Motor neuron (in vitro differentiated cells): ENCODE measurements around the gene CACNA1I. TPM values are rescaled to one million over a fixed set of nuclear protein-coding genes. Genes with fewer than 3 reads are reported as not detected.

Experiments
- ATAC-seq, 8 experiments: fragments of 200-7000 bp; cut with Tn5 transposase; replicated peaks in 6 of 8; 2 replicates each; pipeline ENCODE4 v1.8.0; 2021; ENCODE audit warnings: mild to moderate bottlenecking in 8 of 8, moderate library complexity in 8 of 8
- H3K27ac ChIP-seq, 2 donors: fragments of 250-450 bp; sonication (Bioruptor Pico); 2 replicates each; pipeline ENCODE4 v1.9.0; 2021; ENCODE audit warnings: antibody characterized with exemption in 2 of 2, mild to moderate bottlenecking in 2 of 2, moderate library complexity in 1 of 2
- H3K4me1 ChIP-seq, 2 donors: fragments of 250-450 bp; sonication (Bioruptor Pico); replicated peaks in 1 of 2; 2 replicates each; pipeline ENCODE4 v1.6.1; 2021; ENCODE audit warnings: antibody characterized with exemption in 2 of 2, mild to moderate bottlenecking in 2 of 2, moderate library complexity in 1 of 2
- H3K4me3 ChIP-seq, 5 donors: fragments of 250-450 bp; sonication (Bioruptor Pico); 2 replicates each; pipeline ENCODE4 v1.9.0; 2021; ENCODE audit warnings: antibody characterized with exemption in 5 of 5, mild to moderate bottlenecking in 5 of 5, moderate library complexity in 4 of 5
- WGBS, 10 experiments: fragments of 450-650 bp; shearing (Covaris generic); methylation state at CpG; one replicate each; pipeline ENCODE4 v1.0.0; 2022; 5-methylcytosine and 5-hydroxymethylcytosine counted together
- in situ Hi-C, 9 experiments: fragments of 400-800 bp; cut with MboI; loops; one replicate each; pipeline ENCODE4 v1.15.0; 2021; ENCODE audit warnings: low sequenced_read_pairs in 9 of 9, low pct_unique_long_range_greater_than_20kb in 2 of 9; ENCODE audit not compliant: unreplicated experiment in 9 of 9
- total RNA-seq, 8 experiments: library from RNA; unstranded; fragments of 300-600 nt; gene quantifications; 2 replicates each; pipeline versions ENCODE4 v1.2.3 to v1.2.4, GENCODE V29; 2022

CACNA1I gene
- total RNA-seq, 8 experiments from 2014 or later: 0.09 to 1.00 (median 0.24) TPM

GRCh38 chr22:39655831-39656230, 85.3 kb downstream of the CACNA1I start:
- peaks cover 16 to 20% of the 10 kb centered on the region in 2 donors for H3K4me1 ChIP-seq
- H3K4me3 ChIP-seq: no peak overlapping the region
- ATAC-seq: peak in 5 of 8 experiments; percentile 73 to 83 (median 80)
- in situ Hi-C loops: no loop called here
- WGBS, 10 experiments: 0 to 32% (median 17%) methylated on average over 1 to 15 of the region's 15 CpGs; no CpG with 5 or more reads in 4 of the 10 experiments
- no peak overlapping the region for H3K27ac ChIP-seq

DNA sequence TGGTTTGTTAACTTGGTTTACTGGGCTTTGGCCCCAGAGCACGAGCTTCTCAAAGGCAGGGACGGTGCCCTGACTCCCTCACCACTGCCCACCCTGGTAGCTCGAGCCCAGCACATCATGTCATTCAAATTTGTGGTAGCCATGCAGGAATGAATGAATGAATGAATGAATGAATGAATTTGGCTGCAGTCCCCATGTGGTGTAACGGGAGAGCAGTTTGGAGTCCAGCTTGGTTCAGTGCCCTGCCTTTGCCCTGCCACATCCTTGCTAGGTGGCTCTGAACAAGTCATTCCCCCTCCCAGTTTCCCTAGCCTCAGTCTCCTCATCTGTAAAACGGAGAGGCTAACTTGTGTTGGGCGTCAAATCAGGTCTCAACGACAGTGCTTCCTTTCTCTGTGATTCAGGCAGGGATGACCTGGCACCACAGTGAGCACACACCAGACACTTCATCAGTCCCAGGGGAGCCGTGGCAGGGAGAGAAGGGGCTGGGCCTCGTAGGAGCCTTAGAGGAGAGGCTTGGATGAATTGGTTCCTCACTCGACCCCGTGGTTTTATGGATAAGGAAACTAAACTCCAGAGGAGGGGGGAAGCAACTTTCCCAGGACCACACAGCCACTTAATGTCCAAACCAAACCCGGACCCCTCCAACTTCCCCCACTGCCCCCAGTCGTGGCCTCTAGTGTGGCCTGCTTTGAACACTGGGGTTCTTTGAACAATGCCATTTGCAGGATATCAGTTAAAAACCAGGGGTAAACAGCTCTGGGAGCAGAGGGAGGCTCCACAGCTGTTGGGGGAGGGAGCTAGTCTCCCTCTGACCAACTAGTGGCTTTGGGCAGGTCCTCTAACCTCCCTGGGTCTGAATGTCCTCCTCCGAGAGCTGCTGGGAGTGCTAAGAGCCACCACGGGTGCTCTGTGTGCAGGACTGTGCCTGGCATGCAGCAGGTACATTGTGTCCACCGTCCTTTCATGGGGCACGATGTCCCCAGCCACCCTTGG, 86.2 kb downstream of the CACNA1I start:
- in situ Hi-C loops: no loop called here
- ATAC-seq: peak in 3 of 8 experiments; percentile 23 to 40 (median 23)
- WGBS, 10 experiments: 3 to 81% (median 30%) methylated on average over 2 to 6 of the region's 17 CpGs; no CpG with 5 or more reads in 4 of the 10 experiments

DNA sequence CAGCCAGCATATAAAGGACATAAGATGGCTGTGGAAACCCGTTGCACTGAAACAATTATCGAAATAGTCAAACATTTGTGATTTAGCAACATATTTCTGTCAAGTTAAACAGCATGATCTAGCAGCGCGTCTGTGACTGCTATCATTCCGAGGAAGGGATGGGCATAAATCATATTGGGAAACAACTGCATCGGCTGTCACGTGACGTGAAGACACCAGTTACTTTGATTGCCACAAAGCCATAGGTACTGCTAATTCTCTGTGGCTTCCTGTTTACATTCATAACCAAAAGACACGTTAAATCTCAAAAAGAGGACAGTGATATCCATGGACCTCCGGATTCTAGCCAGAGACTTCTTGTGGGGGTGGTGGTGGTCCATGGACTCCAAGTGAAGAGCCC, 87.8 kb downstream of the CACNA1I start:
- 14 to 87% (median 76%) methylated on average over 1 to 9 of the region's 10 CpGs; no CpG with 5 or more reads in 1 of the 10 experiments for WGBS, 10 experiments
- no peak overlapping the region for H3K4me3 ChIP-seq
- in situ Hi-C loops: no loop called here
- H3K4me1 ChIP-seq: peaks cover 20% of the 10 kb centered on the region in 2 donors
- no peak for ATAC-seq
- no peak overlapping the region for H3K27ac ChIP-seq

More for the DNA sequence above, 86.2 kb downstream of the CACNA1I start:
- no peak overlapping the region for H3K27ac ChIP-seq
- peaks cover 16 to 20% of the 10 kb centered on the region in 2 donors for H3K4me1 ChIP-seq
- no peak overlapping the region for H3K4me3 ChIP-seq

DNA sequence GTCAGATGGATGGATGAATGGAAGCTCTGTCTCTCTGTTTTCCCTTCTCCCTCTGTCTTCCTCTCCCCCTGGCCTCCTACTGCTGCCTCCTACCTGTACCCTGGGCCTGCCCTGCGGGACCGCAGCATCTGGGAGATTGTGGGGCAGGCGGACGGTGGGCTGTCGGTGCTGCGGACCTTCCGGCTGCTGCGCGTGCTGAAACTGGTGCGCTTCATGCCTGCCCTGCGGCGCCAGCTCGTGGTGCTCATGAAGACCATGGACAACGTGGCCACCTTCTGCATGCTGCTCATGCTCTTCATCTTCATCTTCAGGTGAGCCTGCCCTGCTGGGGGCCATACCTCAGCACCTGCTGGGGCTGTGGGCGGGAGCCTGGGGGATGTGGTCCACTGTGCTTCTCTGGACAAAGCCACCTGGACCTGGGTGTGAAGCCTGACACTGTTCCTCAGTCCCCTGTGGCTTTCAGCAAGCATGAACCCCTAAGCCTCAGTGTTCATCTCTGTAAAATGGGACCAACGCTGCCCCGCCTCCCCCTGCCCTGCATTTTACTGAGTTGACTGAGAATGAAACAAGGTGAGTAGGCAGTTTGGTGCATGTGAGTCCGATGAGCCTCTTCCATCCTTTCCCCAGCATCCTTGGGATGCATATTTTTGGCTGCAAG, 88.4 kb downstream of the CACNA1I start:
- 50 to 96% (median 83%) methylated on average over 2 to 11 of the region's 18 CpGs; no CpG with 5 or more reads in 5 of the 10 experiments for WGBS, 10 experiments
- ATAC-seq: no peak
- in situ Hi-C loops: no loop called here
- Histone ChIP-seq H3K27ac (no peak overlapping the region), H3K4me1 (peaks cover 20 to 25% of the 10 kb centered on the region in 2 donors), H3K4me3 (no peak overlapping the region)

- WGBS, 10 experiments: 17 to 33% methylated on average over 1 of the region's 1 CpG; no CpG with 5 or more reads in 8 of the 10 experiments
- no peak for ATAC-seq
- Histone ChIP-seq H3K27ac (no peak overlapping the region), H3K4me3 (no peak overlapping the region), H3K4me1 (peaks cover 9 to 13% of the 10 kb centered on the region in 2 donors)
- in situ Hi-C loops: no loop called here
Measured at GRCh38 chr22:39661501-39661841, 90.9 kb downstream of the CACNA1I start.

- peak in 5 of 8 experiments; percentile 26 to 53 (median 43) for ATAC-seq
- H3K4me3 ChIP-seq: peak overlapping the region in 1 of 5 donors; percentile 8
- H3K4me1 ChIP-seq: peaks cover 9 to 11% of the 10 kb centered on the region in 2 donors
- WGBS, 10 experiments: 0 to 7% (median 5%) methylated on average over 1 to 18 of the region's 77 CpGs; no CpG with 5 or more reads in 7 of the 10 experiments
- H3K27ac ChIP-seq: no peak overlapping the region
- in situ Hi-C loops: no loop called here
Measured at GRCh38 chr22:39661842-39662685, 91.5 kb downstream of the CACNA1I start.

- no peak overlapping the region for H3K4me3 ChIP-seq
- peaks cover 9 to 10% of the 10 kb centered on the region in 2 donors for H3K4me1 ChIP-seq
- peak in 1 of 8 experiments; percentile 5 for ATAC-seq
- in situ Hi-C loops: no loop called here
- H3K27ac ChIP-seq: no peak overlapping the region
- 7 to 80% (median 49%) methylated on average over 1 to 5 of the region's 26 CpGs; no CpG with 5 or more reads in 7 of the 10 experiments for WGBS, 10 experiments
Measured at GRCh38 chr22:39662686-39663052, 92.1 kb downstream of the CACNA1I start.

DNA sequence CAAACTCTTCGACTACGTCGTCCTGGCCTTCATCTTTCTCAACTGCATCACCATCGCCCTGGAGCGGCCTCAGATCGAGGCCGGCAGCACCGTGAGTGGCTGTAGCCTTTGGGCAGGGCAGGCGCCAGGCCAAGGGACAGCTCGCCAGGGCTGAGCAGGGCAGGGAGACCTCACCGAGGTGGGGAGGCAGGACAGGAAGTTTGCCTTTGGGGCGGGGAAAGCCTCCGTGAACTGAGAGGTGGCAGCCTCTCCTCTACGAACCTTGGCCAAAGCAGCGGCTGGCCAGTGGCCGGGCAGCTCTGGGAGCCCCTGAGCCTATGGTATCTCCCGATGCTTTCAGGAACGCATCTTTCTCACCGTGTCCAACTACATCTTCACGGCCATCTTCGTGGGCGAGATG, 93.2 kb downstream of the CACNA1I start:
- 39 to 40% methylated on average over 1 to 3 of the region's 22 CpGs; no CpG with 5 or more reads in 8 of the 10 experiments for WGBS, 10 experiments

GRCh38 chr22:39664485-39665200, 94.1 kb downstream of the CACNA1I start:
- H3K4me3 ChIP-seq: no peak overlapping the region
- no CpG with 5 or more reads among the region's 44 CpGs for WGBS, 10 experiments
- peaks cover 9 to 10% of the 10 kb centered on the region in 2 donors for H3K4me1 ChIP-seq
- H3K27ac ChIP-seq: no peak overlapping the region
- peak in 7 of 8 experiments; percentile 30 to 81 (median 54) for ATAC-seq
- in situ Hi-C loops: no loop called here

More for the DNA sequence above, 93.2 kb downstream of the CACNA1I start:
- H3K27ac ChIP-seq: no peak overlapping the region
- in situ Hi-C loops: no loop called here
- no peak overlapping the region for H3K4me3 ChIP-seq
- H3K4me1 ChIP-seq: peaks cover 9 to 10% of the 10 kb centered on the region in 2 donors
- ATAC-seq: no peak

- in situ Hi-C loops: no loop called here
- peaks cover 9 to 10% of the 10 kb centered on the region in 2 donors for H3K4me1 ChIP-seq
- 0 to 100% (median 40%) methylated on average over 1 to 3 of the region's 8 CpGs; no CpG with 5 or more reads in 7 of the 10 experiments for WGBS, 10 experiments
- no peak overlapping the region for H3K4me3 ChIP-seq
- H3K27ac ChIP-seq: no peak overlapping the region
- ATAC-seq: peak in 6 of 8 experiments; percentile 13 to 37 (median 30)
Measured at GRCh38 chr22:39665229-39665628, 94.7 kb downstream of the CACNA1I start.

GRCh38 chr22:39665661-39666431, 95.3 kb downstream of the CACNA1I start:
- no peak for ATAC-seq
- H3K4me1 ChIP-seq: peaks cover 9 to 10% of the 10 kb centered on the region in 2 donors
- H3K4me3 ChIP-seq: no peak overlapping the region
- WGBS, 10 experiments: 60 to 100% (median 86%) methylated on average over 1 to 6 of the region's 16 CpGs; no CpG with 5 or more reads in 4 of the 10 experiments
- no peak overlapping the region for H3K27ac ChIP-seq
- in situ Hi-C loops: no loop called here
